Measurements from ENCODE around the gene SMIM24. TPM values are rescaled to one million over a fixed set of nuclear protein-coding genes. Genes with fewer than 3 reads are reported as not detected.

SMIM24 gene
- total and polyA plus RNA-seq, 9 of the 15 experiments (the other 6 are each of a cell fraction or from before 2014, with no cell fraction given), result 0.45 to 12.3 (median 1.4) TPM; not detected in 1

DNA sequence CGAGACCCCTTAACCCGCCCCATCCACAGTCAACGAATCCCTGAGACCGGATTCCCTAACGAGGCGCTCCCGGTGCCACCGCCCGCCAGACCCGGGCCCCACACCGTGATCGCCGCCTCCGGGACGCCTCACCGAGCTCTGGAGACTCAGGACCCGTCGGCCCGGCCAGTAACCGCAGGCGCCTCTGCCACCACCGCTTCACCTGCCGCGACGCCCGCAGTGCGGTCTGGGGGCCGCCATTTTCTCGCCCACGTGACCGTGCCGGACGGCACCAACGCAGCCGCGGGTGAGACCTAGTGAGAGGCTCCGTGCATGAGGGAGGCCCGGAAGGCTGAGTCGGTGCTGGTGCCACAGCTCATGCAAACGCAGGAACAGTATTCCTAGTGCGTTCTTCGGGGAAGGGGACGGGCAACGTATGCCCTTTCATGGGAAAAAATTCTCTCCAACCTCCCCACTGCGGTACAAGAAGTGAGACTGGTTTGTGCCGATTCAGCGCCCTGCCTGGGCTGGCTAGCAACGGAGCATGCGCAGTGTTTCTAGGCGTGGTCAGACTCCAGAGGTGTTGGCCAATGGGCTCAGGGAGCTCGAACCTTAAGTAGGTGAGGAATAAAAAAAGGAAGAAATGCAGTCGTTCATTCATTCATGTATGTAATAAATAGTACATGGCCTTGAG is 20.2 kb upstream of the SMIM24 start, which contains the start of gene DOHH (continued):
- TF ChIP-seq CBX8 (IDR thresholded peaks at IDR 0.05; ENCODE audit: borderline replicate concordance, extremely low read depth, low read depth, low read length, poor library complexity, severe bottlenecking) (no peak), NR2C2 (CRISPR knock-in tag; IDR thresholded peaks at IDR 0.05) (peak; percentile 60; the same call in 1 of the 2 replicates), NR2C2 (tag; IDR thresholded peaks at IDR 0.05) (0 out of 2 replicates have a peak, but pooled peaks have one; percentile 32), RNF2 (IDR thresholded peaks at IDR 0.05) (peak; percentile 93), FOXA3 (CRISPR knock-in tag; conservative IDR thresholded peaks at IDR 0.05 in 1 of 2, IDR thresholded peaks at IDR 0.05 in 1 of 2) (0 out of 4 replicates have a peak, but pooled peaks of 1 of the 2 experiments have one; percentile 51), KLF6 (CRISPR knock-in tag; IDR thresholded peaks at IDR 0.05; ENCODE audit: borderline replicate concordance) (0 out of 2 replicates have a peak, but pooled peaks have one; percentile 21), TFE3 (CRISPR knock-in tag; IDR thresholded peaks at IDR 0.05) (peak; percentile 97), HCFC1 (IDR thresholded peaks at IDR 0.05; ENCODE audit: low read depth, low read length) (peak; percentile 76), SMAD4 (CRISPR knock-in tag; conservative IDR thresholded peaks at IDR 0.05) (peak; percentile 52; the same call in 1 of the 2 replicates), HOXB6 (CRISPR knock-in tag; IDR thresholded peaks at IDR 0.05; ENCODE audit: borderline replicate concordance) (no peak), NCOA1 (IDR thresholded peaks at IDR 0.05; ENCODE audit: low read depth) (no peak), MEF2D (tag; conservative IDR thresholded peaks at IDR 0.05; ENCODE audit: low read depth) (0 out of 2 replicates have a peak, but pooled peaks have one; percentile 60), POLR2A (conservative IDR thresholded peaks at IDR 0.05) (peak; percentile 92), ZNF282 (CRISPR knock-in tag; IDR thresholded peaks at IDR 0.05) (0 out of 2 replicates have a peak, but pooled peaks have one; percentile 20)
- TF ChIP-seq, protein P1, sequence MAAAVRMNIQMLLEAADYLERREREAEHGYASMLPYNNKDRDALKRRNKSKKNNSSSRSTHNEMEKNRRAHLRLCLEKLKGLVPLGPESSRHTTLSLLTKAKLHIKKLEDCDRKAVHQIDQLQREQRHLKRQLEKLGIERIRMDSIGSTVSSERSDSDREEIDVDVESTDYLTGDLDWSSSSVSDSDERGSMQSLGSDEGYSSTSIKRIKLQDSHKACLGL (CRISPR knock-in tag; IDR thresholded peaks at IDR 0.05; ENCODE audit: borderline replicate concordance, poor library complexity, severe bottlenecking), result peak; percentile 93
- TF ChIP-seq, protein P2, sequence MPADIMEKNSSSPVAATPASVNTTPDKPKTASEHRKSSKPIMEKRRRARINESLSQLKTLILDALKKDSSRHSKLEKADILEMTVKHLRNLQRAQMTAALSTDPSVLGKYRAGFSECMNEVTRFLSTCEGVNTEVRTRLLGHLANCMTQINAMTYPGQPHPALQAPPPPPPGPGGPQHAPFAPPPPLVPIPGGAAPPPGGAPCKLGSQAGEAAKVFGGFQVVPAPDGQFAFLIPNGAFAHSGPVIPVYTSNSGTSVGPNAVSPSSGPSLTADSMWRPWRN (IDR thresholded peaks at IDR 0.05; ENCODE audit: low read depth), result no peak
- TF ChIP-seq, protein P3, sequence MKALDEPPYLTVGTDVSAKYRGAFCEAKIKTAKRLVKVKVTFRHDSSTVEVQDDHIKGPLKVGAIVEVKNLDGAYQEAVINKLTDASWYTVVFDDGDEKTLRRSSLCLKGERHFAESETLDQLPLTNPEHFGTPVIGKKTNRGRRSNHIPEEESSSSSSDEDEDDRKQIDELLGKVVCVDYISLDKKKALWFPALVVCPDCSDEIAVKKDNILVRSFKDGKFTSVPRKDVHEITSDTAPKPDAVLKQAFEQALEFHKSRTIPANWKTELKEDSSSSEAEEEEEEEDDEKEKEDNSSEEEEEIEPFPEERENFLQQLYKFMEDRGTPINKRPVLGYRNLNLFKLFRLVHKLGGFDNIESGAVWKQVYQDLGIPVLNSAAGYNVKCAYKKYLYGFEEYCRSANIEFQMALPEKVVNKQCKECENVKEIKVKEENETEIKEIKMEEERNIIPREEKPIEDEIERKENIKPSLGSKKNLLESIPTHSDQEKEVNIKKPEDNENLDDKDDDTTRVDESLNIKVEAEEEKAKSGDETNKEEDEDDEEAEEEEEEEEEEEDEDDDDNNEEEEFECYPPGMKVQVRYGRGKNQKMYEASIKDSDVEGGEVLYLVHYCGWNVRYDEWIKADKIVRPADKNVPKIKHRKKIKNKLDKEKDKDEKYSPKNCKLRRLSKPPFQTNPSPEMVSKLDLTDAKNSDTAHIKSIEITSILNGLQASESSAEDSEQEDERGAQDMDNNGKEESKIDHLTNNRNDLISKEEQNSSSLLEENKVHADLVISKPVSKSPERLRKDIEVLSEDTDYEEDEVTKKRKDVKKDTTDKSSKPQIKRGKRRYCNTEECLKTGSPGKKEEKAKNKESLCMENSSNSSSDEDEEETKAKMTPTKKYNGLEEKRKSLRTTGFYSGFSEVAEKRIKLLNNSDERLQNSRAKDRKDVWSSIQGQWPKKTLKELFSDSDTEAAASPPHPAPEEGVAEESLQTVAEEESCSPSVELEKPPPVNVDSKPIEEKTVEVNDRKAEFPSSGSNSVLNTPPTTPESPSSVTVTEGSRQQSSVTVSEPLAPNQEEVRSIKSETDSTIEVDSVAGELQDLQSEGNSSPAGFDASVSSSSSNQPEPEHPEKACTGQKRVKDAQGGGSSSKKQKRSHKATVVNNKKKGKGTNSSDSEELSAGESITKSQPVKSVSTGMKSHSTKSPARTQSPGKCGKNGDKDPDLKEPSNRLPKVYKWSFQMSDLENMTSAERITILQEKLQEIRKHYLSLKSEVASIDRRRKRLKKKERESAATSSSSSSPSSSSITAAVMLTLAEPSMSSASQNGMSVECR (CRISPR knock-in tag; IDR thresholded peaks at IDR 0.05), result peak; percentile 98
- TF ChIP-seq, protein P4, sequence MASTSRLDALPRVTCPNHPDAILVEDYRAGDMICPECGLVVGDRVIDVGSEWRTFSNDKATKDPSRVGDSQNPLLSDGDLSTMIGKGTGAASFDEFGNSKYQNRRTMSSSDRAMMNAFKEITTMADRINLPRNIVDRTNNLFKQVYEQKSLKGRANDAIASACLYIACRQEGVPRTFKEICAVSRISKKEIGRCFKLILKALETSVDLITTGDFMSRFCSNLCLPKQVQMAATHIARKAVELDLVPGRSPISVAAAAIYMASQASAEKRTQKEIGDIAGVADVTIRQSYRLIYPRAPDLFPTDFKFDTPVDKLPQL (IDR thresholded peaks at IDR 0.05; ENCODE audit: extremely low read depth, insufficient read length), result no peak
